Epithelial cell of esophagus (primary cell): ENCODE results near the gene RPL37.

Source experiments
- DNase-seq: peaks from one replicate; pipeline ENCODE4 v3.0.0; 2010; ENCODE audit warnings: low read depth
- H3K4me3 ChIP-seq: 2 replicates; pipeline ENCODE4 v1.5.1; 2011; ENCODE audit warnings: mild to moderate bottlenecking, low read length, control low read depth
- TF ChIP-seq, protein P1 (sequence below): IDR thresholded peaks from 2 replicates; pipeline ENCODE4 v1.5.1; 2011; ENCODE audit warnings: low read depth, mild to moderate bottlenecking, low read length, control low read depth, inconsistent platforms; ENCODE audit not compliant: insufficient read depth; ENCODE audit errors: missing control alignments

The RPL37 gene

DNA sequence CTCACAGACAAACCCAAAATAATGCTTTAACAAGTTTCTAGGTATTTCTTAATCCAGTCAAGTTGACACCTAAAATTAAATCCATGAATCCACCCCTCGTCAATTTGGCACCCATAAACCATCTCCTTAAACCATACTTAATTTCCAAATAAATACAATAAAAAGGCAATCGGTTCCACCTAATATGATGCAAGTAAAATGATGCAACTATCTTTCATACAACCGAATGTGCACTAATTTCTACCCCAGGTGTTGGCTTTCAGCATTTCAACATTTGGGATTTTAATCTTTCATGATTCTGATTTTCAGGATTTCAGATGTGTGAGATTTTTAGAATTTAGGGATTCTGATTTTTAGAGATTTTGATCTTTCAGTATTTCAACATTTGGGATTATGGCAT is 54.2 kb downstream of the RPL37 start:
- TF ChIP-seq, protein P1, sequence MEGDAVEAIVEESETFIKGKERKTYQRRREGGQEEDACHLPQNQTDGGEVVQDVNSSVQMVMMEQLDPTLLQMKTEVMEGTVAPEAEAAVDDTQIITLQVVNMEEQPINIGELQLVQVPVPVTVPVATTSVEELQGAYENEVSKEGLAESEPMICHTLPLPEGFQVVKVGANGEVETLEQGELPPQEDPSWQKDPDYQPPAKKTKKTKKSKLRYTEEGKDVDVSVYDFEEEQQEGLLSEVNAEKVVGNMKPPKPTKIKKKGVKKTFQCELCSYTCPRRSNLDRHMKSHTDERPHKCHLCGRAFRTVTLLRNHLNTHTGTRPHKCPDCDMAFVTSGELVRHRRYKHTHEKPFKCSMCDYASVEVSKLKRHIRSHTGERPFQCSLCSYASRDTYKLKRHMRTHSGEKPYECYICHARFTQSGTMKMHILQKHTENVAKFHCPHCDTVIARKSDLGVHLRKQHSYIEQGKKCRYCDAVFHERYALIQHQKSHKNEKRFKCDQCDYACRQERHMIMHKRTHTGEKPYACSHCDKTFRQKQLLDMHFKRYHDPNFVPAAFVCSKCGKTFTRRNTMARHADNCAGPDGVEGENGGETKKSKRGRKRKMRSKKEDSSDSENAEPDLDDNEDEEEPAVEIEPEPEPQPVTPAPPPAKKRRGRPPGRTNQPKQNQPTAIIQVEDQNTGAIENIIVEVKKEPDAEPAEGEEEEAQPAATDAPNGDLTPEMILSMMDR, result no peak
- DNase-seq, result no peak
- H3K4me3 ChIP-seq, result no peak overlapping the region

DNA sequence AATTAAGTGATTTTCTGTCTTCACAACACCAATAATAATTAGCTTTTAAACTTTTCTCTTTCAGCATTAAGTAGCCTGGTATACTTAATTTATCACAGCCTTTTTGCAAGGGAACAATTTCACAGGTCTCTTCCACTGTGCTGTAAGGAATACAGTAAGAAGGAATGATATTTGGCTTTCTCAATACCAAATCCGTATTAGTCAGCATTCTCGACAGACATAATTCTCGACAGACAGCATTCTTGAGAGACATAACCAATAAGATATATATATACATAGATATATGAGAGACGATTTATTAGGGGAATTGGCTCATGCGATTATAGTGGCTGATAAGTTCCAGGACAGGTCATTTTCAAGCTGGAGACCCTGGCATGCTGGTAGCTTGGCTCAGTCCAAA is 54.8 kb downstream of the RPL37 start:
- DNase-seq, result peak; percentile 34
- no peak overlapping the region for H3K4me3 ChIP-seq
- TF ChIP-seq, protein P1, result no peak

DNA sequence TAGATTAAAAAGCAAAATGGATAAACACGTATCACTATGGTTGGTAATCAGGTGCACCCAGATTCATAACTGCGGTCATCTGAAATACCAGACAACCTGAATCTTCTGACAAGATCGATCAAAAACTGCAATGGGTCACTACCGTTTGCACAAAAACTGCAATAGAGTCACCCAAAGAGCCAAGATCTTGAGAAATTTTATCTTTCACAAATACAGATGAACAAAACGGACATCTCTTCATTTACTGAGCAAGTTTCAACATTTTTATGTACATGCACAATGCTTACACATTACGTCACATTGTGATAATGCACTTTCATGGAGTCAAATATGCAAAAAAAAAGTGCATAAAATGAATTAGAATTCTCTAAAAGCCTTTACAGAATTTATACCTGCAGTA is 55.5 kb downstream of the RPL37 start:
- DNase-seq, result no peak
- H3K4me3 ChIP-seq, result no peak overlapping the region
- TF ChIP-seq, protein P1, result no peak

DNA sequence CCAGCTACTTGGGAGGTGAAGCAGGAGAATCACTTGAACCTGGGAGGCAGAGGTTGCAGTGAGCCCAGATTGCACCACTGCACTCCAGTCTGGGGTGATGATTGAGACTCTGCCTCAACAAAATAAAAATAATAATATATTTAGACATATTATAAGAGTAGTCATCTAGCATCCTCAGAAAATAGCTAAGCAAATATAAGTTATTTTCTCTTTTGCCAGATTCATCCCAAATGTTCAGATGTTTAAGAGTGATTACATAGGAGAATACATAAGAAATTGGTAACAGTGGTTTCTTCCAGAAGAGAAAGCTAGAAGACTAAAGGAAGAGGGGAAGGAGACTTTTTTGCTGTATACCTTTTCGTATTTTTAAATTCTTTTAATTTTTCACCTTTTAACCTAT is 56.9 kb downstream of the RPL37 start:
- TF ChIP-seq, protein P1, result no peak
- H3K4me3 ChIP-seq, result no peak overlapping the region
- no peak for DNase-seq

DNA sequence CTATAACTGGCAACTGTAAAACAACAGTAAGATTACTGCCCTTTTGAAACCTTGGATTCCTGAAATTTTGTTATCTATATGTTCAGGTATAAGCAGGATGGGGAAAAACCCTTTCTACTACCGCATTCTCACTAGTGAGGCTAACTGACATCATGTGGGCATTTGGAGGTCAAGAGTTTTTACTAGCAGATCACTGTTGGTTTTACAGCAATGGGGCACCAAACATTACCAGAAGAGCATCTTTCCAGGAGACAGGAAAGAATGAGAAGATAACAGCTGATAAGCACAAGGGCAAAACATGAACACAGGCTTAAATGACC is 58.4 kb downstream of the RPL37 start:
- no peak overlapping the region for H3K4me3 ChIP-seq
- TF ChIP-seq, protein P1, result no peak
- DNase-seq, result no peak

DNA sequence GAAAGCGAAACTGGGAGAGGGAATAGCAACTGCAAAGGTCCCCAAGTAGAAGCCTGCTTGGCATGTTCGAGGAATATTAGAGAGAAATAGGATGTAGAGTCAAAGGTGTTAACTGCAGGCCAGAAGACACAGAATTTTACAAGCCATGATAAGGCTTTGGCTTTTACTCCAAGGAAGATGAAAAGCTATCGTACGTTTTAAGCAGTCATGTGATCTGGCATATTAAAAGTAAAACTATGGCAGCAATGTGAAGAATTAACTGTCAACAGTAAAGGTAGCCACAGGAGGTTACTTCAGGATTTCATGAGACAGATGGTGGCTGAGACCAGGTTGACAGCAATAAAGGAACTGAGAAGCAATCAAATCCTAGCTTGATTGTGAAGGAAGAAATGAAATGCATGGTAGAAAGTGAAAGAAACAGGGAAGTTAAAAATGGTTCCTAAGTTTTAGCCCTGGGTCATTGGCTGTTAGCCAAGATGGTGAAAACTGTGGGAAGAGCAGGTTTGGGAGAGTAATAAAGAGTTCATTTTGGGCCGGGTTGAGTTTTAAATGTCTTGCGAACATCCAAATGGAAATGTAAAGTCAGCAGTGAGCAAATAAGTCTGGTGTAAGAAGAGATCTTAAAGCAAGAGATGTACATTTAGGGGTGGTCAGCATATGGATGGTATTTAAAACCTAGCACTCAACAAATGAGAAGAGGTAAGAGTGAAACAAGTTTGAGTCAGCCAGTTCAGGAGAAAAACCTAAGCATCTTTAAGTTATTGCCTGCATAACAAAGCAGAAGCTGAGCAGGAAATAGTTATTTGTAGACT is 59.0 kb downstream of the RPL37 start:
- H3K4me3 ChIP-seq, result no peak overlapping the region
- TF ChIP-seq, protein P1, result no peak
- DNase-seq, result no peak
